ENCODE measurements around the gene NRP2.

Gene NRP2

GRCh38 chr2:205733082-205733481, 50.8 kb downstream of the NRP2 start:
- DNase-seq (ENCODE audit: low spot score), result no peak

DNA sequence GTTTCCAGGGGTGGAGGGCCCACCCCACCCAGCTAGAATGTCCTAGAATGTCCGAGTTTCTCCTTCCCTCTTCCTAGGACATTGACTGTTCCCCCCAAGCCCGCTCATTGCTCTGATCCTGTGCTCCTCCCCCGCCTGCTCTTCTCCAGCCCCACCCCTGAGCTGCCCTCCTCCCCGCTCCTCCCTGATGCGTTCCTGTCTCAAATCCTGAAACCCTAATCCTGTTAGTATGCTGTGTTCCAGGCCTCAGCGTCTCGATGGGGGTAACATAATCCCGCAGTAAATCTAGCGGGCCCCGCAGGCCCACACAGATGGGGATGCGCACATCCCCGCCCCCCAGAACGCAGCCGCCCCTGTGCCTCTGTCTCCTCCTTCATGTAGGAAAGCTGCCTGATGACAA, 51.3 kb downstream of the NRP2 start:
- DNase-seq (ENCODE audit: low spot score), result no peak

DNA sequence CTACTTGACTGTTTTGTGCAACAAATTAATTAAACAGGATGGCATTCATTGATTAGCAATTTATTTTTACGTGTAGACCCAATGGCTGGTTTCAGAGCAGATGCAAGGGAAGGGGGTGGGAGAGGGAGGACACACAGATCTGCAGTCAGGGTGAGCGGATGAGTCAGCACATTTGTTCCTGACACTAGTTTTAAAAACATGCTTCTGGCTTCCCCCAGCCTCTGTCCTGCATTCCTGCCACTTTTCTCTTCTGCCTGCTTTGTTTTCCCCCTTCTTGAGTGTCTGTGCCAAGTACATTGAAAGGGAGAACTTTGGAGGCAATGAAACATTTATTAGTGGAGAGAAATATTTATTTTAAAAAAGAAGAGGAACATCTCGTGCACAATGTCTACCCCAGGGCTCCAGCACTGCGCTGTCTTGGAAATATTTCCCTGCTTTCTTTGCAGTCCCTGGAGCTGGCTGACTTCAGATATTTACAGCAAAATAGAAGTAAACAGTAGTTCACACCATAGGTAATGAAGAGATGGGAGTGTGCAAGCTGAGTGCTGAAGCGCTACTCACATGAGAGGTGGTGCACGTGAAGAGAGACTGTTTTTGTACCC, 52.2 kb downstream of the NRP2 start:
- no peak for DNase-seq (ENCODE audit: low spot score)

- no peak for DNase-seq (ENCODE audit: low spot score)
These were observed 56.0 kb downstream of the NRP2 start for GRCh38 chr2:205738117-205738968.

- no peak for DNase-seq (ENCODE audit: low spot score)
These were observed 57.3 kb downstream of the NRP2 start for GRCh38 chr2:205739620-205740019.

GRCh38 chr2:205740381-205740780, 58.1 kb downstream of the NRP2 start:
- no peak for DNase-seq (ENCODE audit: low spot score)

- DNase-seq (ENCODE audit: low spot score), result no peak
These were observed 59.1 kb downstream of the NRP2 start for GRCh38 chr2:205741256-205741978.

- DNase-seq (ENCODE audit: low spot score), result no peak
These were observed 60.8 kb downstream of the NRP2 start for GRCh38 chr2:205743137-205743536.

- DNase-seq (ENCODE audit: low spot score), result no peak
These were observed 61.8 kb downstream of the NRP2 start for GRCh38 chr2:205744074-205744591.

DNA sequence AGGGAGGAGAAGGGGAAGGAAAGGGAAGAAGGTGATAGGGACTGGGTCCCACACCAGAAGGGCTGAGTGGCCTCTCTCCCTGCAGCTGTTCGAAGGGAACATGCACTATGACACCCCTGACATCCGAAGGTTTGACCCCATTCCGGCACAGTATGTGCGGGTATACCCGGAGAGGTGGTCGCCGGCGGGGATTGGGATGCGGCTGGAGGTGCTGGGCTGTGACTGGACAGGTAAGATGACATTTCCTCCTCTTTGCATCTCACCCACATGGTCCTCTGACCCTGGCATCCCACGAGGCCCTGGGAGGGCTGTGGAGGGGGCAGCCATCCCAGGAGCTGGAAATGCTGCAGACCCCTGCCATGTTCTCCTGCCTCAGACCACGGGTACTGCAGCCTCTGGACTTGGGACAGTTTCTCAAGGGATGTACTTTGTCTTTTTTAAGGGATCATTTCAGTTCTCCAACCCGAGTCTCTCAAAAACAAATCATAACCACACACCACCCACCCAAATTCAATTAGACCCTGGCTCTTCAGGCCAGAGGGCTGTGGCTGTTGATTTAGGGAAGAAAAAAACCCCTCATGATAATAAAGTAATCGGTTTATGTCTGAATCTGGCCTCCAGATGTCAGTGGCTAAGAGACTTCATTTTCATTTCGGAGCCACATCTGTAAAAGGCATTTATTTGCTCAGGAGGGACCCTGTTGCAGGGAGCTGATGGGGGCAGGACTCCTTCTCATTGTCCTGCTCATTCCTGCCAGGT, 63.5 kb downstream of the NRP2 start:
- no peak for DNase-seq (ENCODE audit: low spot score)

- no peak for DNase-seq (ENCODE audit: low spot score)
These were observed 64.1 kb downstream of the NRP2 start for GRCh38 chr2:205746420-205746785.

DNA sequence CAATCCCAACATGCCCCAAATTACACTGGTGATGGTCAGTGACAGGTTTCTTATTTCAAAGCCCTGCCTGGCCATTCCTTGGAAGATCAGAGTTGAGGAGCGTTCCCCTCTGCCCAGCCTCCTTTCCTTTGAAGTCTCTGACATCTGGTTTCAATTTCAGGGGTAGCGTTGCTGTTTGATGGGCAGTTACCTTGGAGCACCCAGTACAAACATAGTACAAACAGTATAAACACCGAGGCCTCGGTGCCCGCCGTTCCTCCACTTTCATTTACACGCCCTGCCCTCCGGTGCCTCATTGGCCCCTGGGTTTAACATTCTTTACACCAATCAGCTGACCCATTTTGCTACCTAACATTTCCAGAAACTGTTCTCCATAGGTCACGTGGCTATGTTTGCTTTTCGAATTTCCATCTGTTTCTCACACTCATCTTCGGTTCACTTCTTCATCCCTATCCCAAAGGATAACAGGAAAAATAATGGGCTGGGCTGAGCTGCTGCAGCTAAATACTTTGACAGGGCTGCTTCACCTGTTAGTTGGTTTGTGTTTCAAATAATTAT, 65.6 kb downstream of the NRP2 start:
- no peak for DNase-seq (ENCODE audit: low spot score)

GRCh38 chr2:205748639-205749038, 66.3 kb downstream of the NRP2 start:
- no peak for DNase-seq (ENCODE audit: low spot score)

- no peak for DNase-seq (ENCODE audit: low spot score)
These were observed 66.8 kb downstream of the NRP2 start for GRCh38 chr2:205749078-205749477.

DNA sequence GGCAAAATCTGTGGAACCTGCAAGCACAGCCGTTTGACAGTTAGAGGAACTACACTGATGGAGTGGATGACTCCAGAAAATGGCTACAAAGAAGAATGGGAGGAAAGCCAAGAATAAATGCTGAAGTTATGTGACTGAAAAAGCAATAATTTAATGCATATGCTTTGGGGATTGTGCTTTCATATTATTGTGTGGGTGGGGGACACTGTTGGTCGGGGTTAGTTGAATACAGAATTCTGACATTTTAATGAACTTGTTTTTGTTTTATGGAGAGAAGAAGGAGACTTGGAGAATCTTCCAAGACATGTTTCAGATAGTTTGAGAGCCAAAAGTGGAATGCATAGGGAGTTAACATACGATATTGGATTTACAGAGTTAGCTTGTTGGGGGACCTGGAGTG, 68.5 kb downstream of the NRP2 start:
- no peak for DNase-seq (ENCODE audit: low spot score)

DNA sequence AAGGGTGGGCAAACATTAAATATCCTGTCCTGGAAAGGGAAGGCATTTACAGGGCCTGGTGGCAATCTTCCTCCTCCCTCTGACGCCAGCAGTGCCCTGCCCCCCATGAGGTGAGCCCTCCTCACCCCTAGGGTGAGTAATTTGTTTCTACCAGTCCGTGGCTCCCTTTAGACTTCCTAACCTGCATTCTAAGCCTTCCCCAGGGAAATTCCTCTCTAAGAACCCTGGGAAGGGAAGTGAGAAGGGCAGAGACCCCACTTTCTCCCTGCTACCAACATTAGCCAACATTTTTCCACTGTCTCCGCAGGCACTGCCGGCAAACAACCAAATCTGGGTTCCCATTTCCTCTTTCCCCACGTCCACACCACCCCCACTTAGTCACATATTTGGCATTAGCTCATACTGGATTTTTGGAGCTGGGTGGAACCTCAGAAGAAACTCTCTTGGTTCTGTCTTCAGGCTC, 69.3 kb downstream of the NRP2 start:
- DNase-seq (ENCODE audit: low spot score), result no peak

DNA sequence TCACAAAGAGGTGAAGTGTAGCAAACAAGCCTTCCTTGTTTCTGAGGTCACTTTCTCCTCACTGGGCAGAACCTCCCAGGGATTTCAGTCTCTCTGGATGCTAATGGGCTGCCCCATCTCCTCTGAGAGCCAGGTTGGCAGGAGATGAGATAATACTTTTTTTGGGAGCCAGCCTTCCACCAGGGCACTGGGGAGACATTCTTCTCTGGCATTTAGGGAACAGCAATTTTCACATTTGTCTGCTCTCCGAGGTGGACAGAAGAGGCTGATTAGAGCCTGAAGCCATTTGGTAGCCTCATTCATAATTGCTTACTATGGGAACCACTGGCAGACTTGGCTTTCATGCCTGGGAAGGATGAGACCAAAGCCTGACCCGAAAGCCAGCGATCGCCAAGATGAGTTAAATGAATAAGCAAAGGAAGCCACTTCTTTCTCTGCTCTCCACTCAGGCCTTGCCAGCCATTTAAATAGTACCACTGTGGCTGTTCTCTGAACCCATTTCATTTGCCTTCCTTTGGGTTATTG, 70.1 kb downstream of the NRP2 start:
- DNase-seq (ENCODE audit: low spot score), result no peak

GRCh38 chr2:205752924-205753323, 70.6 kb downstream of the NRP2 start:
- no peak for DNase-seq (ENCODE audit: low spot score)

- no peak for DNase-seq (ENCODE audit: low spot score)
These were observed 72.1 kb downstream of the NRP2 start for GRCh38 chr2:205754285-205754923.

DNA sequence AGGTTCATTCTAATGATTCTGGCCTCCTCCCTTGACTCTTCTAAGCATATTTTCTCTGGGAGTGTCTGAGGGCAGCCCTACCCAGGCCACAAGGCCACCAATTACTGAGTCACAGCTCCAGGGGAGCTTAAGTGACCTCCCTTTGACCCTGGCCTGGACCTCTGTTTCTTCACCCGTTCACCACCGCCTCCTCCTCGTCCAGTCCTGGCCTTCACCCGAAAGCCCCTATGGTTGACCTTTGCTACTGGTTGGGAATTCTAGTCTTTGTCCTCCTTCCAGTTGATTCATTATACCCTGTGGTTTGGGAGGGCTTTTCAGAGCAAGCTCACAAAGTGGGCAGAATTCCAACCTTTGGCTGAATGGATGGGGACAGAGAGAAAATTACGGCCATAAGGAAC, 72.6 kb downstream of the NRP2 start:
- no peak for DNase-seq (ENCODE audit: low spot score)

- no peak for DNase-seq (ENCODE audit: low spot score)
These were observed 73.6 kb downstream of the NRP2 start for GRCh38 chr2:205755923-205756322.
